HG03520 (cell line): ENCODE results near the gene NPHP4.
"Not testable (repeated sequence)": the region's sequence is repeated elsewhere in the genome, so short reads cannot be mapped to it uniquely, and the experiment has no call there.

ENCODE experiments used
- ATAC-seq: cut with Tn5 transposase; IDR thresholded peaks from one replicate; pipeline ENCODE4 v1.9.1; 2021; ENCODE audit warnings: mild to moderate bottlenecking, moderate library complexity; ENCODE audit not compliant: unreplicated experiment

The NPHP4 gene

DNA sequence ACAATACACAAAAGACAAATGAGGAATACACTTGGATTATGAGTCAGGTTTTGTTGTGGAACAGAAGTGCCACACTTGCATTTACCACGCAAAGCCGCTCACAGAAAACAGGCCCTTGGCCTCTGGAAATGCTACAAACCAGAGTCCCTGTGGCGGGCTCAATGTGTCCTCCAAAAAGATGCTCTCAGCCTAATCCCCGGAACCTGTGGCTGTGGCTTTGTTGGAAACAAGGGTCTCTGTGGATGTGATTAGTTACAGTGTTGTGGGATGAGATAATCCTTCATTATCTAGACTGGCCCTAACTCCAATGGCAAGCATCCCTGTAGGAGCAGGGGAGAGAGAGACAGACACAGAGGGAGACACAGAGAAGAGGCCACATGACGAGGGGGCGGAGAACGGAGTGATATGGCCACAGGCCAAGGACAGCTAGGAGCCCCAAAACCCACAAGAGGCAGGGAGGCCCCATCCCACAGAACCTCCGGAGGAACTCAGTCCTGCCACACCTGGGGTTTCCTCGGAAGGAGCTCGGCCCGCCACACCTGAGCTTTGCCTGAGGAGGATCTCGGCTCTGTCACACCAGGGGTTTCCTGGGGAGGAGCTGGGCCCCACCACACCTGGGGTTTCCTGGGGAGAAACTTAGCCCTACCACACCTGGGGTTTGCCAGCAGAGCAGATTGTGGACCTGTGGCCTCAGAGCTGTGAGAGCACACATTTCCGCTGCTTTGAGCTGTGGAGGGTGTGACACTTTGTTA, 55.4 kb downstream of the NPHP4 start:
- no peak for ATAC-seq

DNA sequence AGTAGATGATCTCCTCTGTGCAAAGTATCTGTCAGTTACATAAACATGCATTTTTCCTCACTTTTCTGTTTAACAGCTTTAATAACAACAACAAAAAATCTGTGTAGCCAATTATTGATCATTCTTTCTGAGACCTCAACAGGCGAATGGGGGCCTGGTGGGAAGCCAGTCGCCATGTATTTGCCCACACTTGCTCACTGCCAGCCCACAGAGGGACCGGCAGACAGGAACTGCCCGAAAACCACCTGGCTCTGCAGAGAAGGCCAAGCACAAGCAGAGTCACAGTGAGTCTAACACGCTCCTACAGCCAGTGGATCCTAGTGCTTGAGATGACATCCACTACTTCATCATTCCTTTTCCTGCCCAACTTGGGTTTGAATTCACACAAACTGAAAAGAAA, 56.1 kb downstream of the NPHP4 start:
- ATAC-seq: no peak

DNA sequence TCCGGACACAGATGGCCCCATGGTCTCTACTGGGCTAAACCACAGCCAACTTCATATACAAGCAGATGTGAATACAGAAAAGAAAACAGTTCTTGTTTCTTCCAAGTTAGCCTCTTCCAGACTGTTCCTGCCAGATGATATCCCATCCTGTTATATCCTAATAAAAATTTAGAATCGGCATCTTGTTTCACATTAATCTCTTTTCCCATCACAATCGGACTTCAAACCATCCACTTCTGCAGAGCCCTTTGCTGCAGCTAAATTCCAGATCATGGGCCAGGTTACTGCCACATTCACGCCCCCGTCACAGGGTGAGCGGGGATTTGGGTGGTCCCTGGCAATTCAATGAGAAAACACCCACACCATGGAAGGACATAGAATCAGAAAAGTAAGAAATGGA, 57.2 kb downstream of the NPHP4 start:
- no peak for ATAC-seq

DNA sequence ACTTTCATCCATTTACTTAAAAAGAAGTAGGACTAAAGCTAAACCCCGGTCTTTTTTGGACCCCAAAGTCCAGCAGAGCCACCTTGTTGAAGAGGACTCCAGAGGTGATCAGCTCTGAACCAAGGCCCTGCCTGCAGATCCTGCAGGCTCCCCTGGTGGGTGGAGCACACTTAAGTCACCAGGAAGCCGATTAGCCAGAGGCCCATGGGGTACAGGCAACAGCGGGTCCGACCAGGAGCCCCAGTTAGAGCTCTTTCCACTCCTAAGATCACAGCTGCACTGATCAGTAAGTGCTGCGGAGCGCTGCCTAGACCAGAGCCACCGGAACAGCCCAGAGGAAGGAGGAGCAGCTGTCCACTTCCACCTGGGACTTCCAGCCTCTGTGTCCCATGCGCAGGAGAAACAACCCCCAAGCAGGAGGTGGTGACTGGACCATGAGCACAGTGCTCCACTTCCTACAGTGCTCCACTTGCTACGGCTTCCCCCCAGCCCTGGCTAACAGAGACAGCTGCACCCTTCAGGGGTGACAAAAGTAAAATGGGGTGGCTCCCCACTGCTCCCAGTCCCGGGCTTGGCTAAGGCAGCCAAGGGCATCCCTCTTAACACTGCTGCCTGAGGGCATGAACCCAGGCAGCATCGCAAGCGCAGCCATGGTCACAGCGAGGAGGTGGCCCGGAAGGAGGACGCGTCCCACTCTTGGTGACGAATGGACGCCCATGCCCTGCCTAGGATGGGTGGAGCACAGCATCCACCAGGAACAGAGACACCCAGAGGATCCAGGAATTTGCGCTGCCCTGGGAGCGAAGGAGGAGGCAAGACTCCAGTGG, 58.0 kb downstream of the NPHP4 start:
- no peak for ATAC-seq

DNA sequence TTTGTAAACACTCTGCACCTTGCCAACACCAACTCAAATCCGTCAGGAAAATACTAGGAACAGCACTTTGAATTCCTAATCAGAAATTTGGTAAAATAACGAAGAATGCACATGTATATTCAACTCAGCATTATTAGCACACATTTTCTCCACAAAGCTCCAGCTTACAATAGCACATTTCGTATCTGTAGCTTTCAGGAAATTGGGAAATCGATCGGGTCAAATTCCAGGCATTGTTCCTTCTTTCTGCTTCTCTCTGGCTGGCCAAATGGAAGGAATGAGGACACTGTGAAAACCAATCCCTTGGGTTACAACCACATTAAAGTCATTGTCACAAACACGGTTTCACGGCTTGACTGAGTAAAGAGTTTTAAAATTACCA, 58.6 kb downstream of the NPHP4 start:
- no peak for ATAC-seq

DNA sequence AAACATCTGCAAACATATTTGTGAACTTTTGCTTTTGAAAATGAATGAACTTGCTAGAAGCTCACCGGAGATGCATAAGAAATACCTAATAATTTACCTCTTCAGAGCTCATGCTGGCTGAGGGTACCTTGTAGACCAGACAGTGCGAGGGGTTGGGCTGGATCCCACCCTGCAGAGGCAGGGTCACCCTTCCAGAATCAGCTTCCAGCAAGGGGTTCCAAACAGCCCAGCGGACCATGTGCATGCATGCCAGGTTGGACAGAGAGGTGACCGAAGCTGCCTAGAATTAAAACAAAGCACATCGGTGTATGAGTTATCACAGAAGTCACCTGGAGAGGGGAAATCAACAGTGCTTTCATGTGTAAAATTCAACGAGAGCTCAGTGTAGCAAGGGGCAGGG, 59.2 kb downstream of the NPHP4 start:
- no peak for ATAC-seq

DNA sequence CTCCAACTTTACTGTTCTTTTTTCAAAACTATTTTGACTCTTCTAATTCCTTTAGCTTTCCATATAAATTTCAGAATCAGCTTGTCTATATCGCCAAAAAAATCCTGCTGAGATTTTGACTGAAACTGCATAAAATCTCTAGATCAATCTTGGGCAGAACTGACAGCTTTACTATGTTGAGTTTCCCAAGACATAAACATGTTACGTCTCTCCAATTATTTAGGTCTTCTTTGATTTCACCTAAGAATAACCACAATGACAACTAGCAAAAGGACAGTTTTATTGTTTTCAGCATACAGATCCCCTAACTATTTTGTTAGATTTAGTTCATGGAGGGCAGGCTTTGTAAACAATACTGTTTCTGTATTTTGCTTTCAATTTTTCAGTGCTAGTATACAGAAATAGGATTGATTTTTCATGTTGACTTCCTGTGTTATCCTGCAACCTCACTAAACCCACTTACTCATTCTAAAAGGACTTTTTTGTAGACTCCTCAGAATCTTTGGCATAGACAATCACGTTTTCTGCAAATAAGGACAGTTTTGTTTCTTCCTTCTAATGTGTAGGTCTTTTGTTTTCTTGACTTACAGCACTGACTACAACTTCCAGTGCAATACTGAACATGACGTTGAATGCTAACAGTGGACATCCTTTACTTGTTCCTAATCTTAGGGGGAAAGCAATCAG, 63.4 kb downstream of the NPHP4 start:
- no peak for ATAC-seq

DNA sequence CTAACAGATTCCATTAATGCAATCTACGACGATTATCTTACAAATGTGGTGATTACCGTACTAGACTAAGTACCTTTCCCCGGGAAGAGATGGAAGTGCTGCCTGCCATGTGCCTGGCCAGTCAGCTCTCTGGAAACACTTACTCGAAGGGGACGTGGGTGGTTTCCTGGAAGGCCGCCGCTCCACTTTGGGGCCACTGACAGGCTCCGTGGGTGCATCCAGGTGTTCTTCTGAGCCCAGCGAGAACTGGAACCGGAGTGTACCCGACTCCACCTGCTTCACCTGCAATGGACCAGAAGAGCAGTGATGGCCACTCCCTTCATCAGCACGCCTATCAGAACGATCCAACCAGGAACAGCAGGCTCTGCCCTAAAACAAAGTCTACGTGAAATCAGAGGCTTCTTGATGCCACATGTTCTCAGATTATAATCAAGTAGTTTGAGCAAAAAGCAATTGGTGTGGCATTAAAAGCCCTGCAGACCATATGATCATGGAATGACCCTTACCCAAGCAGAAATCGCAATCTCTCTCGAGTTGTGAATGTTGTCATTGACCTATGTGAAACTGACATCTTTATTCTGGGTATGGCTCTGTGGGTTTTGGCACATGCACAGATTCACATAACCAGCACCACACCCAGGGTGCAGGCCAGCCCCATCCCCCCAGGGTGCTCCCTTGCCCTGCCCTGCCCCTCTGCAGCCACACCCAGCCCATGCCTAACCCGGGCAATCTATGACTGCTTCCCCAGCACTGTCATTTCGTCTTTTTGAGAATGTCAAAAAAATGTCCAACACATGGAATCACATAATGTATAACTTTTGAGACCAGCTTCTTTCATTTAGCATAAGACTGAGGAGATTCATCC, 64.5 kb downstream of the NPHP4 start:
- no peak for ATAC-seq

DNA sequence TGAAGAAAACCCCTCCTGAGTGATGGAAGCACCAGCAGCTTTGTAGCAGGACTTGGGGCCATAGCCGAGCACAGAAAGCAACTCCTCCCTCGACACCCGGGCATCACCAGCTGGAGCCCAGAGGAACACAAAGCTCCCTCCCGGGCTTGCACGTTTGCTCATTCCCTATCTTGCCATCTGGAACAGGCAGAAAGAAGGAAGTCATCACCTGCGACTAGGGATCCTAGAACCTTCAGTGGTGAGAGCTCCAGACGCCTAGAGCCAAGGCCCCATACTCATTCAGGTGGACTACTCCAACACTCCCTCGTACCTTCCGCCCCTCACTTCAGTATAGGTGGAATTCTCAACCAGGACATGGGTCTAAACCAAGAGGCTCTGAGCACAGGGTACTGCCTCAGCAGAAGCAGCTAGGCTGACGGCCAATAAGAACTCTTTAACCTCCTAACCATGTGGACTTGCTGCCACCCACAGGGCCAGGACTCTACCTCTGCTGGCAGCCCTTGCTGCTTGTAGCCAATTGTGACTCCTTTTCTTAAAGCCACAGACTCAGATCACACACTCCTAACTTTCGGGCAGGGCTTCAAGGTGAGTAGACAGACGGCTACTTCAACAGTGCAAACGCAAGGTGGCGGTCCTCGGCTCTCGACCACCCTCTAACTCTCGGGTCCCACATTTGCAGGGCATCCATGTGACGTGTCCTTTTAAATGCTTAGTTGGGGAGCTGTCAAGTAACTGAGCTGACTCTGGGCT, 65.4 kb downstream of the NPHP4 start:
- ATAC-seq: no peak

DNA sequence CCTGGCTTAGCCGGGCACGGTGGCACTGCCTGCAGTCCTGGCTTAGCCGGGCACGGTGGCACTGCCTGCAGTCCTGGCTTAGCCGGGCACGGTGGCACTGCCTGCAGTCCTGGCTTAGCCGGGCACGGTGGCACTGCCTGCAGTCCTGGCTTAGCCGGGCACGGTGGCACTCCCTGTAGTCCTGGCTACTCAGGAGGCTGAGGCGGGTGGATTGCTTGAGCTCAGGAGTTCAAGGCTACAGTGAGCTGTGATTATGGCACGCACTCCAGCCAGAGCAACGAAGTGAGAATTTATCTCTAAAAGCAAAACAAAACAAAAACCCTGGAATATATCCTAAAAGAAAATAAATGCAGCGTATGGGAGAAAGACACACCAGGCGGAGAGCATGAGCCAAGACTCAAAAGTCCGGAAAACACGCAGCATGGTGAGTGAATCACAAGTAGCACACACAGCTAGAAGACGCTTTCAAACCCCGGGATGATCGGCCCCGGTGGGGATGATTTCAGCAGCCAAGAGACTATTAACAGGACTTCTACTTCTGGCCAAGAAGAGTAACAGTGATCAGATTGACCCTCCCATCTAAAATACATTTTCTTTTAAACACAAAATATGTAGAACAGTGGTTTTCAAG, 69.4 kb downstream of the NPHP4 start:
- not testable (repeated sequence) for ATAC-seq

DNA sequence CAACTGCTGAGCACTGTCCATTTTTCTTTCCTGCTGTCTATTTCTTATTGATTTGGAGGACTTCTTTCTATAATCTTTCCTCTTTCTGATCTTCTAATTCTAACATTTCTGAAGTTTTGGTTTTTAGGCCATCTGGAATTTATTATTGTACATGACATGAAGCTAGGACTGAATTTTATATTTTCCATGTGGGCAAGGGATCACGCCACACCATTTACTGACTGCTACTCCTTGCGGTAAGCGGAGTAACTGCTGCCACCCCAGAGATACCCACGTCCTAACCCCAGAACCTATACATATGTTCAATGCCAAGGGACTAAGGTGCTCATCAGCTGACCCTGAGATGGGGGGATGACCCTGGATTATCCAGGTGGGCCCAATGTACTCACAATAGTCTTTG, 70.6 kb downstream of the NPHP4 start:
- no peak for ATAC-seq

DNA sequence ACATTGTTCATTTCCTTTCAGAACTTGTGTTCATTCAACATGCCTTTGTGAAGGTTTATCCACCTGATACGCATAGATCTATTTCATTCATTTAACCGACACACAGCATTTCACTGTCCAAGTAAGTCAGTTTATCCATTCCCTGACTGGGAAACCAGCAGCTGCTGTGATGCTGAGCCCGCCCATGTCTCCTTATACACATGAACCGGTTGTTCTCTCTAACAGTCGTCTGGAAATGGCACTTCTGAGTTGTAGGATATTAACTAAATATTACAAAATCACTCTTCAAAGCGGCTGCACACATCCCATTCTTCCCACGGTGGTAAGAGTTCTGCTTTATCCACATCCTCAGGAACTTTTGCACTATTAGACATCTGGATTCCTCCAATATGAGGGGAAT, 71.1 kb downstream of the NPHP4 start:
- no peak for ATAC-seq

DNA sequence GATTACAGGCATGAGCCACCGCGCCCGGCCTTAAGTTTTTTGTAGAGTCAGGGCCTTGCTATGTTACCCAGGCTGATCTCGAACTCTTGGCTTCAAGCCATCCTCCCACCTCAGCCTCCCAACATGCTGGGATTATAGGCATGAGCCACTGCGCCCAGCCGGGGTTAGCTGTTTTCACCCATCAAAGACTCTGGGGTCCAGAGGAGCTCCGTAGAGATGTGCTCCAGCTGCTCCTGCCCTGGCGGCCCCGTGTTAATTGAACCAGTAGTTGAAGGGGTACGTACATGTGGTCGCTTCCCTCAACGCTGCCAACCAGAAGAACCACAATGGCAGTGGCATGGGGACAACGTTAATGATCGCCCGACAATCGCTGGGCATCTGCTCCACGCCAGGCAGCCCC, 72.0 kb downstream of the NPHP4 start:
- ATAC-seq: no peak

DNA sequence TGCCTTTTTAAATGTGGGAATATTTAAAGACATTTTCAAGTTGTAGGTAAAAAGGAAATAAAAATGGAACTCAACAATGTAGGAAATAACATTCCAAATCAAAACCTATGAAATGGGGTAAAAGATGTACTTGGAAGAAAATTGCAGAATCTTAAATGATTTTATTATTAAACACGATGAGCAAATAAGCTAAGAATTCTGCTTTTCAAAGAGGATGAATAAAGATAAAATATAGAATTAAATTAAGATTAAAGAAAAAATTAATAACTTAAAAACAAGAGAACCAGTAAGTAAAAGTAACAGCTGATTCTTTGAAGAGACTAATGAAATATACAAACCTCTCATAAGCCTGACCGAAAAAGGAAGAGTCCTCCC, 74.0 kb downstream of the NPHP4 start:
- no peak for ATAC-seq

DNA sequence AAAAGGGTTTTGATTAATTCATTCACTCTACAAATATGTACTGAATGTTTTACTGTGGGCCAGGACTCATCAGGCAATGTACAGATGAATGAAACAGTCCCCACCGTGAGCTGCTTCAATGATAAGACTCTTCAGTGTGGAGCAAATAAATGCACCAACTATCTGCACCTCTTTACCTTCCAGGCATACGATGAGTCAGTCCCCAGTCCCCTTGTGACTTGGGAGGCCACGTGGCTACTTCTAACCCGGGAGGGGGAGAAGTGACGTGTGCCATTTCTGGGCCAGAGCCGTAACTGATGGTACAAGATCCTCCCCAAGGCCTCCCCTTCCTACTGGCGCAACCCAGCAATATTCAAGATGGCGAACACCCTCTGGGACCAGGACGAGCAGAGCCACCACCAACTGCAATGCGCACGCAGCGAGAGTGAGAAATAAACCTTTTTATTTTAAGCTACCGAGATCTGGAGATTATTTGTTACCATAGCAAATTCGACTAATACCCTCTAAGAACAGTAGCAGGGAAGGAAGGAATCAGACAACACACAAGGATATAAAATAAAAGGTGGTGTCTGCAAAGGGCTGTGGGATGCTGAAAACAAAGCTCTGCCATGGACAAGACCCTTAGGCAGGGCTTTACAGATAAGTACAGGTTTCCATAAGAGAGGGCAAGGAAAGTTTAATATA, 74.5 kb downstream of the NPHP4 start:
- ATAC-seq: no peak

DNA sequence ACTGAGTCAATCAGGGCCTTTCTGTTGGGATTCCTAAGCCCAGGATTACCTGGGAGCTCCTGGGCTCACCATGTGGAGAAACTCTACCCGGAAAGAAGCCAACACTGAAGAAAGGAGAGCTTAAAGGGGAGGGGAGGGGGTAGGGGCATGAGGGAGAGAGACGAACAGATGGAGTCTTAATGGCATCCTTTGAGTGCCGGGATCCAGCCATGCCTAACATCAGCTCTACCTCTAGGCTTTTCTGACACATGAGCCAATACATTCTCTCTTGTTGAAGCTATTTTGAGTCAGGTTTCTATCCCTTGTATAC, 75.0 kb downstream of the NPHP4 start:
- no peak for ATAC-seq

DNA sequence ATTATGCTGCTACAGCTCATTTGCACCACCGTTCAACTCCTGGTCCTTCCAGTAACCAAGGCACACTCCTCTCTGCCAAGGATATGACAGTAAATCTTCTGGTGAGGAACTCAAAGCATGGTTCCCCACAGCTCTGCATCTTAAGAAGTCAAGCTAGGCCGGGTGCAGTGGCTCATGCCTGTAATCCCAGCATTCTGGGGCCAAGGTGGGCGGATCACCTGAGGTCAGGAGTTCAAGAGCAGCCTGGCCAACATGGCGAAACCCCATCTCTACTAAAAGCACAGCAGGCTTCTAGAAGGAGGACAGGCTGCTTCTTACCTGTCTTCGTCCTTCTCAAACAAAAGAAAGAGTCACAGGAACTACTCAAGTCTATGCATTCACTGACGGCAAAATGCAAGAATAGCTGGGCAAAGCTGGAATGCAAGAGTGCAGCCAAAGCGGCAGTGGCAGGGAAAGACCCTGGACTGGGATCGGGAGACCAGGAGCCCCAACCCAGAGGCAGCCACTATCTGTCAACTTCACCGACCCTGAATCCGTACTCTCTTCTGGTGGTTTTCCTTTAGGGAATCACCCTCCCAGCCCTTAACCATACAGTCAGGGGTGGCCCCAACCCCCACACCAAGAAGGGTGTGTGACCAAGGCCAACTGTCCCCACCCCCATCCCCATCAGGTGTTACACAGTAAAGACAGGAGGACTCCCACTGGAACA, 75.5 kb downstream of the NPHP4 start:
- ATAC-seq: no peak

DNA sequence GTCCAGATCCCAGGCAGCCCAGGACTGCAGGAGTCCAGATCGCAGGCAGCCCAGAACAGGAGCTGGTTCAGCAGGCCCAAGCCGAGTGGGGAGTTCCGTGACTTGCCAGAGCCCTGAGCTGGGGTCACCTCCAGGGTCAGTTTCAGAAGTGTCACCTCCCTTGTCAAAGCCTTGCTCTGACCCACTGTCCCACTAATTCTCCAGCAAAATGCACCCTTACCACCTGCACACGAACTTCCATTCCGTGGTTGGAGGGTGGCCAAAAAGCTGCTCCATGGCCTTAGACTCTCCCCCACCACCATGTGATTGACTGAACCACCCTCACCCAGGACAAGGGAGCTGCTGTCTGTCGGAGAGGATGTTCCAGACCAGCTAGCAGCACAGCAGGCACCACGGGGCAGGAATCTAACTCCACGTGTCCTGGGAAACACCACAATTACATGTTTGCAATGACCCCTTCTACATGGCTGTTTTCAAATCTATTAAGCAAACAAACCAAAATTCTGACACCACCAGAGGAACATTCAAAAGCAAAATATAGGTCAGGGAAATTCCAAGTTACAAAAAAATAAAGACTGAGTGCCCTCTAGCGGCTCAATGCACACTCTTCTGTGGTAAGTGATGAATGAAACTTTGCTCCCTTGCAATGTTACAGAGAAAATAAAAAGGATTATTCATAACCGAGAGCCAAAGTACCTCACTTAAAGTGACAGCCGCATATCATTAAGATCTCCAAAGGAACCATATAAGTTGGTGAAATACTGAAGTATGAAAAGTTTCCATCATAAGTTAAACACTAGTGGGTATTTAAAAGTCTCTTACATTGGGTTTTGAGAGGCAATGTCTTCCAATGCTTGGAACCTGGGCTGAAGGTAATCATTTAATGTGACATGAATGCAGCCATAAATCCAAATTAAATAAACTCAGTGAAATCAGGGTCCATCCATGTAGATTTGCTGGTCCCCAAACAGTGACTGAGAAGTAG, 76.3 kb downstream of the NPHP4 start:
- no peak for ATAC-seq
